H1 (cell line): ENCODE results near the gene IFI27L1.

Source experiments
- CTBP2 ChIP-seq: IDR thresholded peaks from 2 replicates; pipeline ENCODE4 v1.7.0; 2011; ENCODE audit warnings: borderline replicate concordance, mild to moderate bottlenecking, moderate library complexity, mixed read lengths, low read length; ENCODE audit not compliant: insufficient read depth, insufficient read length
- EP300 ChIP-seq, 2 experiments: IDR thresholded peaks; 1 replicate in 1 of 2; 2 replicates in 1 of 2; pipeline ENCODE4 v1.6.1; 2011 to 2012; ENCODE audit warnings: low read depth in 2 of 2, low read length in 2 of 2, mild to moderate bottlenecking in 2 of 2, borderline replicate concordance in 1 of 2, inconsistent platforms in 1 of 2, moderate library complexity in 1 of 2
- PHF8 ChIP-seq: fragments of 200-600 bp; sonication (generic); conservative IDR thresholded peaks from 2 replicates; pipeline ENCODE4 v1.7.1; 2012; ENCODE audit warnings: low read depth, mild to moderate bottlenecking, inconsistent platforms, low read length, moderate library complexity
- POLR2A ChIP-seq, 2 experiments: IDR thresholded peaks; 1 replicate in 1 of 2; 2 replicates in 1 of 2; pipeline ENCODE4 v1.6.1; 2011; ENCODE audit warnings: low read depth in 2 of 2, low read length in 2 of 2, mild to moderate bottlenecking in 2 of 2; ENCODE audit errors: control extremely low read depth in 1 of 2
- POLR2AphosphoS5 ChIP-seq: IDR thresholded peaks from 2 replicates; pipeline ENCODE4 v1.6.1; 2011; ENCODE audit warnings: low read depth, low read length
- RAD21 ChIP-seq, 2 experiments: IDR thresholded peaks in 1 of 2; conservative IDR thresholded peaks in 1 of 2; 2 replicates each; pipeline ENCODE4 v1.6.1; 2011; ENCODE audit warnings: low read depth in 2 of 2, low read length in 2 of 2, improper control_type of control experiment in 1 of 2, inconsistent platforms in 1 of 2, mild to moderate bottlenecking in 1 of 2, moderate library complexity in 1 of 2
- TBP ChIP-seq: IDR thresholded peaks from 2 replicates; pipeline ENCODE4 v1.6.1; 2011; ENCODE audit warnings: low read depth, low read length, improper control_type of control experiment
- TF ChIP-seq, protein P1 (sequence below), 3 experiments: IDR thresholded peaks; 1 replicate in 2 of 3; 2 replicates in 1 of 3; pipeline versions ENCODE4 v1.5.1 to v1.6.1; 2011; ENCODE audit warnings: low read length in 3 of 3, mild to moderate bottlenecking in 3 of 3, inconsistent platforms in 2 of 3, low read depth in 1 of 3, moderate library complexity in 1 of 3; ENCODE audit not compliant: insufficient read depth in 1 of 3; ENCODE audit errors: control extremely low read depth in 1 of 3
- TF ChIP-seq, protein P2 (sequence below): IDR thresholded peaks from 2 replicates; pipeline ENCODE4 v1.6.1; 2012; ENCODE audit warnings: inconsistent platforms

- TF ChIP-seq POLR2A (IDR thresholded peaks at IDR 0.05; ENCODE audit: control extremely low read depth in 1 of 2, low read depth in 2 of 2, low read length in 2 of 2) (no peak), EP300 (IDR thresholded peaks at IDR 0.05; ENCODE audit: borderline replicate concordance in 1 of 2, low read depth in 2 of 2, low read length in 2 of 2) (no peak), POLR2AphosphoS5 (no peak), RAD21 (IDR thresholded peaks at IDR 0.05 in 1 of 2, conservative IDR thresholded peaks at IDR 0.05 in 1 of 2; ENCODE audit: low read depth in 2 of 2, low read length in 2 of 2) (no peak), TBP (no peak), CTBP2 (no peak), PHF8 (no peak)
- TF ChIP-seq, protein P1, sequence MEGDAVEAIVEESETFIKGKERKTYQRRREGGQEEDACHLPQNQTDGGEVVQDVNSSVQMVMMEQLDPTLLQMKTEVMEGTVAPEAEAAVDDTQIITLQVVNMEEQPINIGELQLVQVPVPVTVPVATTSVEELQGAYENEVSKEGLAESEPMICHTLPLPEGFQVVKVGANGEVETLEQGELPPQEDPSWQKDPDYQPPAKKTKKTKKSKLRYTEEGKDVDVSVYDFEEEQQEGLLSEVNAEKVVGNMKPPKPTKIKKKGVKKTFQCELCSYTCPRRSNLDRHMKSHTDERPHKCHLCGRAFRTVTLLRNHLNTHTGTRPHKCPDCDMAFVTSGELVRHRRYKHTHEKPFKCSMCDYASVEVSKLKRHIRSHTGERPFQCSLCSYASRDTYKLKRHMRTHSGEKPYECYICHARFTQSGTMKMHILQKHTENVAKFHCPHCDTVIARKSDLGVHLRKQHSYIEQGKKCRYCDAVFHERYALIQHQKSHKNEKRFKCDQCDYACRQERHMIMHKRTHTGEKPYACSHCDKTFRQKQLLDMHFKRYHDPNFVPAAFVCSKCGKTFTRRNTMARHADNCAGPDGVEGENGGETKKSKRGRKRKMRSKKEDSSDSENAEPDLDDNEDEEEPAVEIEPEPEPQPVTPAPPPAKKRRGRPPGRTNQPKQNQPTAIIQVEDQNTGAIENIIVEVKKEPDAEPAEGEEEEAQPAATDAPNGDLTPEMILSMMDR (IDR thresholded peaks at IDR 0.05; ENCODE audit: control extremely low read depth in 1 of 3, insufficient read depth in 1 of 3, low read depth in 1 of 3, low read length in 3 of 3) = no peak
- TF ChIP-seq, protein P2, sequence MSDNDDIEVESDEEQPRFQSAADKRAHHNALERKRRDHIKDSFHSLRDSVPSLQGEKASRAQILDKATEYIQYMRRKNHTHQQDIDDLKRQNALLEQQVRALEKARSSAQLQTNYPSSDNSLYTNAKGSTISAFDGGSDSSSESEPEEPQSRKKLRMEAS = no peak
Observed at GRCh38 chr14:94138251-94138650, 57.1 kb downstream of the IFI27L1 start.
